ENCODE data around the gene AGBL1.

The AGBL1 gene

GRCh38 chr15:86840996-86841395 lies 761.3 kb downstream of the AGBL1 start:
- DNase-seq: no peak

GRCh38 chr15:86842199-86842598 lies 762.5 kb downstream of the AGBL1 start:
- no peak for DNase-seq

- DNase-seq: no peak
Observed at GRCh38 chr15:86846036-86846435, 766.4 kb downstream of the AGBL1 start.

- DNase-seq: no peak
Observed at GRCh38 chr15:86849136-86849535, 769.5 kb downstream of the AGBL1 start.

DNA sequence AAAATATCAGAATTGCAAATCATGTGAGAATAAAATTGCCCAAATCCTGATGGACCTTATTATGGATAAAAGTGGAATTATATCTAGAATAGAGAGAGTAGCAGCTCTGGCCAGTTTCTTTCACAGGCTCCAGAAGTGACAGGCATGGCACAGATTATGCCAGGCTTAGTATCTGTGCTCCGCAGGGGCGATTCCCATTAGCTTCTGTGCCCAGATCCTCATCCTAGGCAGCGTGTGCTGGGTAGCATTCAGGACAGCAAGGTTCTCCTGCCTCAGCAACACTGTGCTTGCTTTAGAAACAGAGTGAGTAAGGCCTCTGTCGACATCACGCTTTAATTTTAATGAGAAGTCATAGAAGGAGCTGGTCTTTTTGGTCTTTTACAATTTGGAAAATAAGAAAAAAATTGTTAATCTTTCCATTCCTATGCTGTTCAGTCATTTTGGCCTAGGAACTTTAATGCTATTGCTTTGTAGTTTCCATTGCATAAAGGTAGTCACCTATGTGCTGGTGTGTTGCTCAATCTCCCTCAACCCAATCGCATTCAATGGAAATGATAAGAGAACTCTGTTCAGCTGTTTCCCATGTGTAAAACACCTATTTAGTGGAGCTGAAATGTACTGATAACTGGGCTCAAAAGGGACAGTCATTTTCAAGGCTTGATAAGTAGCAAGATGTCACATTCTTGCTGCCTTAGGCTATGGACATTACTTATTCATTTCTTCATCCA lies 770.1 kb downstream of the AGBL1 start:
- no peak for DNase-seq

GRCh38 chr15:86850939-86851338 lies 771.3 kb downstream of the AGBL1 start:
- no peak for DNase-seq

- no peak for DNase-seq
Observed at GRCh38 chr15:86852741-86853140, 773.1 kb downstream of the AGBL1 start.

DNA sequence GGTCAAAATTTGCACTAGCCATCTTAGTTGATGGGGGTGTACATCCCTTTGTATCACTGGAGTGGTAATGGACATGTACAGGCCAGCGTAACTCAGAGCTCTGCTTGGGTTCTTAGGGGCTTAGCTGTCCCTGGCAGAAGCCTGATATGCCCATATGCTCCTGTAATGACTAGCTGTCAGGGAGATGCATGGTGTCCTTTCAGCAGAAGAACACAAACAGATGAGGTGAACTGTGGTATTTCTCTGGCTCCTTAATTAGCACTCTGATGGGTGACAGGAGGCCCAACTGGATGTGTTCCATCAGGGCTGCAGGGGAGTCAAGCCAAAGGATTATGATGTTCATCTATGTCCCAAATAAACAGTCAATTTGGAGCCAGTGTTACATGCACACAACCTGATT lies 774.5 kb downstream of the AGBL1 start:
- no peak for DNase-seq

GRCh38 chr15:86855307-86856291 lies 775.9 kb downstream of the AGBL1 start:
- no peak for DNase-seq

- no peak for DNase-seq
Observed at GRCh38 chr15:86857701-86858100, 778.0 kb downstream of the AGBL1 start.

GRCh38 chr15:86863226-86863915 lies 783.7 kb downstream of the AGBL1 start:
- DNase-seq: no peak

DNA sequence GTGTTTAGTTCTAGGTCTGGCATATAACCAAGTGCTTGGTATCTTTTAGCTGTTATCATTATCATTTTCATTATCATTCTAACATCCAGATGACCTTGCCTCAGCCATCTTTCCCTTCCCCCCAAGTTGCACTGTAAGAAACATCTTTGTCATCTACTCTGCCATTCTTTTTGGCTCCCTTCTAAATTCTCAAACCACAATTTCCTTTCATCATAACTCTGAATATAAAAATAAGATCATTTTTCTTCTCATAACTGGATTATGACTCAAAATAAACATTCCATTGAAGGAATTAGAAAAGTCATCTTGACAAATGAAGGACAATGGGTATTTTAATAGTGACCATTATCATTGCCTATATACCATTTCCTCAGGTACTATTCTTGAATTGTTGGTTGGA lies 786.2 kb downstream of the AGBL1 start:
- DNase-seq: no peak

DNA sequence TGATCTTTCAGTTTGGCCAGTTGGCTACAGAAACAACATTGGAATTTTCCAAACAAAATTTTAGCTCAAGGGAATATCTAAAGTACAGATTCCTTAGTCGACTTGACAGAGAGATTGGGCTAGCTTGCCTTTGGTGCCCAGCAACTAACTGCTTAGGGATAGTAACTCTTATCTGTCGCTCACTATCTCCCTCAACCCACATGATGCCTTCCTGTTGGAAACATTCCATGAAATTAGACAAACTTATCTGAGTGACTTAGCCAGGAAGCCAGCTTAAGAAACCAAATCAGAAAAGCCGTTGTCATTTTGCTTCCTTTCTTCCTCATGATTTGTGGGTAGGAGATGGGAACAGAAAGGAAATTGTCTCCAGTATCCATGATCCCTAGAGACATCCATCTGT lies 791.2 kb downstream of the AGBL1 start:
- no peak for DNase-seq

GRCh38 chr15:86871964-86872363 lies 792.3 kb downstream of the AGBL1 start:
- no peak for DNase-seq

DNA sequence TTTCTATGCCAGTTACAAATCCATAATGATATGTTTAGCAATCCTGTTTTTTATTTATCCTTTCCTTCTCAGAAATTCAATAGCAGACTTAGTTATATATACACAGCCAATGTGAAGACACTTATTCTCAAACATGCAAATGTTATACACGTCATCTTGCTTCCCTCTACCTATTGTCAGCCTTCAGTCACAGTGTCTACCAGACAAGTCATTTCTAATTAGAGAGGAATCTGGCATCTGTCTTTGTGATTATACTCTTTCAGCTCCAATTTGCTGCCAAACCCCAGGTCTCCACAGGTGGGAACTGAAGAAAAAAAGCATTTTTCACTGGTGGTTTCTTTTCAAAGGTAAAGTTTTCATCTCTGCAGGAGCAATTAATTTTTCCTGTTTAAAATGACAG lies 793.1 kb downstream of the AGBL1 start:
- DNase-seq: no peak

- DNase-seq: no peak
Observed at GRCh38 chr15:86875067-86875466, 795.4 kb downstream of the AGBL1 start.

DNA sequence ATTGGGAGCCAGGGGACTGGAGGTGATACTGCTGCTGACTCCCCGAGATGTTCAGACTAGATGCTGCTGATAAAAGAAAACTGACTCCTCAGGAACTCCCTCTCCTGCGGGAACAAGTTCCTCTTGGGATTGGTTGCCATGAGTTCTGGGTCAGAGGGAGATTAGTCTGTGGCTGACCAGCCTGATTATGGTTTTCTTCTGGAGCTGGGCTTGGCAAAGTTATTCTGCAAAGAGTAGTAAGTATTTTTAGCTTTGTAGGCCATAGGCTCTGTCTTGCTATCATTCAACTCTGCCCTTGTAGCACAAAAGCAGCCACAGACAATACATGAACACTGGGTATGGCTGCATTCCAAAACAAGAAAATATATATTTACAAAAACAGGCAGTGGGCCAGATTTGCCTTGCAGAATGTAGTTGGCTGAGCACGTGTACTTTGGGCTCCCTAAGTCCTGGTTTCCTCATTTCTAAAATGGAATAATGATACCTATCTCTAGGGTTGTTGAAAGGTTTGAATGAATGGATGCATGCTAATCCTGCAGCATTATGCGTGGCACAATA lies 796.8 kb downstream of the AGBL1 start:
- DNase-seq: no peak

DNA sequence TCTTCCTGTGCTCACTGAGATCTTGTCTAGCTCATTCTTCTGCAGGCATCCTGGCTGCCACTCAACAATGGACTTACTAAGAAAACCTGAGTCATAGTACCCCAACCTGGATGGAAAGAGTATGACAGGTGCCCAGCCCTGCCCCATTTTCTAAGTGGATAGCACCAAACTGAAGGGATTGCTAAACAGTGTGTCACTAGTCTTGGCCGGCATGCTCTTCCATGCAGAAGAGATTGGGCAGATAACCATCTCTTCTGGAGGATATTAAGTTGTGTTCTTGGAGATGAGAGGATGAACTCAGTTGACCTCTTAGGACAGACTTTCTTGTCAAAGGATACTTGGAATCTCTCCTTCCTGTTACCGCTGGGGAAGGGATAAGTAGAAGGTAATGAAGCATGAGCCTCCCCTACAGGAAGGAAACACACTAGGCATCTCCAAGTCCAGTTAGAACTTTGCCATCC lies 797.5 kb downstream of the AGBL1 start:
- DNase-seq: no peak

- peak; percentile 1 for DNase-seq
Observed at GRCh38 chr15:86878844-86879243, 799.2 kb downstream of the AGBL1 start.

DNA sequence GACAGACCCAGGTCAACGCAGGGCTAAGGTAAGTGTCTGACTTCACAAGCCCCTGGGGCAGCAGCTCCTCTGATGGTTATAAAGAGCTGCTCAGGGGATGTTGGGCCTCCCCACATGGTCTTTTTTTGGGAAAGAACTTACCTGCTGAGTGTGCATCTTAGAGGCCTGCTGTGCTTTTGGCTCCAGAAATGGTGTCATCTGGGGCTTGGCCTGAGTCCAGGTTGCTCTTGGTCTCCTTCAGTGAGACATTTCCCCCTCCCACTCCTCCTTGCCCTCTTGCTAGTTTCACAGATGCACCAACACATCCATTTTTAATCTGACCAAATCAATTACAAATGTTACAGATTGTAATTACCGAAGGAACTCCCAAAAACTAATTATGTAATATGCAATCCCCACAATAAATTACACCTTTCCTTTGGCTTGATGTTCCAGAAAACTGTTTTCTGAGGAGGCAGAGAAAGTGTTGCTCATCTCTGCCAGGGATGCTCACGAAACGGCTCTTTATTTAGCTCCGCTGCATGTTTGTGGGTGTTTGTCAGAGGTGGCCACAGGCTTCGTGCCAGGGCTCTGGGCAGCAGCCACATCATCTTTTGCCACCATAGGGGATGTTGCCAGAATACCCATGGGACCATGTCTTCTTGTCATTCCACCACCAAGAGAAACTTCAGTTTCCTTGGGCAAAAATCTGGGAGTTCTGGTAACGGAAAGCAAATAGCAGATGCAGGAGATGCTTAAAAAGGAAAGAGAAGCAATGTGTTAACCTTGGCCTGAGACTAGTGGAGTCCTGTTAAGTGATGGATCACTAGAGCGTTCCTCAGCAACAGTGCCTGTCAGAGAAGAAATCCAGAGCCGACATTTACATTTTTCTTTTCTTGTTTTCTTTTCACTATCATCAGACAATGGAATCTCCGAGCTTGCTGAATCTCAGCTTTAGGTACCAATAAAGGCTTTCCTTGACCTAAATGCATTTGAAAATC lies 799.9 kb downstream of the AGBL1 start:
- no peak for DNase-seq

- DNase-seq: no peak
Observed at GRCh38 chr15:86885616-86886015, 805.9 kb downstream of the AGBL1 start.
